GM18858 (cell line): Measurements from ENCODE around the gene SLC25A39.

Experiments
- ATAC-seq: cut with Tn5 transposase; IDR thresholded peaks from one replicate; pipeline ENCODE4 v1.9.1; 2021; ENCODE audit not compliant: unreplicated experiment

SLC25A39 gene

GRCh38 chr17:44314869-44315661 is 9.6 kb downstream of the SLC25A39 start:
- ATAC-seq: no peak

- no peak for ATAC-seq
Observed at GRCh38 chr17:44314524-44314868, 10.1 kb downstream of the SLC25A39 start.

- ATAC-seq: no peak
Observed at GRCh38 chr17:44314031-44314430, 10.6 kb downstream of the SLC25A39 start.

- no peak for ATAC-seq
Observed at GRCh38 chr17:44312396-44313104, 12.1 kb downstream of the SLC25A39 start.

GRCh38 chr17:44311562-44312181 is 13.0 kb downstream of the SLC25A39 start:
- no peak for ATAC-seq

- no peak for ATAC-seq
Observed at GRCh38 chr17:44310609-44311376, 13.8 kb downstream of the SLC25A39 start.

- no peak for ATAC-seq
Observed at GRCh38 chr17:44310188-44310587, 14.4 kb downstream of the SLC25A39 start.

GRCh38 chr17:44309472-44309871 is 15.2 kb downstream of the SLC25A39 start:
- ATAC-seq: no peak

GRCh38 chr17:44308865-44309264 is 15.8 kb downstream of the SLC25A39 start:
- ATAC-seq: no peak

GRCh38 chr17:44308320-44308818 is 16.3 kb downstream of the SLC25A39 start, which contains the start of gene RUNDC3A:
Gene RUNDC3A (plus strand): TSS chr17:44308601. CDS start chr17:44308833, 232 bp downstream.
- ATAC-seq: no peak

- no peak for ATAC-seq
Observed at GRCh38 chr17:44307387-44308186, 17.0 kb downstream of the SLC25A39 start.

GRCh38 chr17:44304651-44305050 is 20.0 kb downstream of the SLC25A39 start:
- ATAC-seq: no peak

GRCh38 chr17:44297975-44298374 is 26.6 kb downstream of the SLC25A39 start:
- no peak for ATAC-seq

- ATAC-seq: no peak
Observed at GRCh38 chr17:44293509-44294226, 31.0 kb downstream of the SLC25A39 start.

GRCh38 chr17:44287651-44288050 is 37.0 kb downstream of the SLC25A39 start:
- ATAC-seq: no peak

GRCh38 chr17:44284024-44284400 is 40.6 kb downstream of the SLC25A39 start:
- no peak for ATAC-seq

GRCh38 chr17:44283344-44284023 is 41.1 kb downstream of the SLC25A39 start:
- ATAC-seq: no peak

GRCh38 chr17:44282264-44282663 is 42.4 kb downstream of the SLC25A39 start:
- ATAC-seq: no peak

GRCh38 chr17:44281570-44281969 is 43.1 kb downstream of the SLC25A39 start:
- no peak for ATAC-seq
